HEK293 (cell line): Measurements from ENCODE around the gene BRCA2.

ENCODE experiments used
- ATF2 ChIP-seq: fragments of 450-650 bp; formaldehyde crosslinking; IDR thresholded peaks from 2 replicates; pipeline ENCODE4 v1.5.1; 2016; ENCODE audit warnings: missing biosample characterization, missing genetic modification characterization, low read depth
- BCL11A ChIP-seq: fragments of 450-650 bp; formaldehyde crosslinking; IDR thresholded peaks from 2 replicates; pipeline ENCODE4 v1.5.1; 2016; ENCODE audit warnings: low read depth, missing biosample characterization, missing genetic modification characterization
- CTCF ChIP-seq: fragments of 450-650 bp; formaldehyde crosslinking; IDR thresholded peaks from 2 replicates; pipeline ENCODE4 v1.5.1; 2016; ENCODE audit warnings: missing biosample characterization, missing genetic modification characterization
- SP3 ChIP-seq: fragments of 450-650 bp; formaldehyde crosslinking; IDR thresholded peaks from 2 replicates; pipeline ENCODE4 v1.5.1; 2016; ENCODE audit warnings: missing biosample characterization, missing genetic modification characterization
- ZBTB11 ChIP-seq: fragments of 450-650 bp; formaldehyde crosslinking; conservative IDR thresholded peaks from 2 replicates; pipeline ENCODE4 v1.5.1; 2016; ENCODE audit warnings: low read depth, missing biosample characterization, missing genetic modification characterization
- ZBTB20 ChIP-seq: fragments of 450-650 bp; formaldehyde crosslinking; IDR thresholded peaks from 2 replicates; pipeline ENCODE4 v1.5.1; 2016; ENCODE audit warnings: missing biosample characterization, missing genetic modification characterization
- ZFP37 ChIP-seq: fragments of 450-650 bp; formaldehyde crosslinking; IDR thresholded peaks from 2 replicates; pipeline ENCODE4 v1.5.1; 2016; ENCODE audit warnings: missing biosample characterization, missing genetic modification characterization
- ZNF157 ChIP-seq: fragments of 450-650 bp; formaldehyde crosslinking; IDR thresholded peaks from 2 replicates; pipeline ENCODE4 v1.5.1; 2016; ENCODE audit warnings: missing biosample characterization, missing genetic modification characterization
- ZNF280C ChIP-seq: fragments of 450-650 bp; formaldehyde crosslinking; IDR thresholded peaks from 2 replicates; pipeline ENCODE4 v1.5.1; 2016; ENCODE audit warnings: missing biosample characterization, missing genetic modification characterization
- ZNF677 ChIP-seq: fragments of 450-650 bp; IDR thresholded peaks from 2 replicates; pipeline ENCODE4 v1.5.0; 2018; ENCODE audit warnings: missing biosample characterization, mild to moderate bottlenecking, missing genetic modification characterization, moderate library complexity

GRCh38 chr13:32278426-32278825, 36.9 kb upstream of the BRCA2 start:
- TF ChIP-seq BCL11A (tag by site-specific recombination) (no peak), ZFP37 (tag by site-specific recombination) (no peak), CTCF (tag by site-specific recombination) (no peak), ZNF157 (tag by site-specific recombination) (no peak), ZNF280C (tag by site-specific recombination) (no peak), ATF2 (tag by site-specific recombination) (no peak), ZBTB11 (tag by site-specific recombination) (no peak), SP3 (tag by site-specific recombination) (no peak), ZNF677 (tag by site-specific recombination) (no peak), ZBTB20 (no peak)
